Measurements from ENCODE around the gene MX2.

MX2 gene

DNA sequence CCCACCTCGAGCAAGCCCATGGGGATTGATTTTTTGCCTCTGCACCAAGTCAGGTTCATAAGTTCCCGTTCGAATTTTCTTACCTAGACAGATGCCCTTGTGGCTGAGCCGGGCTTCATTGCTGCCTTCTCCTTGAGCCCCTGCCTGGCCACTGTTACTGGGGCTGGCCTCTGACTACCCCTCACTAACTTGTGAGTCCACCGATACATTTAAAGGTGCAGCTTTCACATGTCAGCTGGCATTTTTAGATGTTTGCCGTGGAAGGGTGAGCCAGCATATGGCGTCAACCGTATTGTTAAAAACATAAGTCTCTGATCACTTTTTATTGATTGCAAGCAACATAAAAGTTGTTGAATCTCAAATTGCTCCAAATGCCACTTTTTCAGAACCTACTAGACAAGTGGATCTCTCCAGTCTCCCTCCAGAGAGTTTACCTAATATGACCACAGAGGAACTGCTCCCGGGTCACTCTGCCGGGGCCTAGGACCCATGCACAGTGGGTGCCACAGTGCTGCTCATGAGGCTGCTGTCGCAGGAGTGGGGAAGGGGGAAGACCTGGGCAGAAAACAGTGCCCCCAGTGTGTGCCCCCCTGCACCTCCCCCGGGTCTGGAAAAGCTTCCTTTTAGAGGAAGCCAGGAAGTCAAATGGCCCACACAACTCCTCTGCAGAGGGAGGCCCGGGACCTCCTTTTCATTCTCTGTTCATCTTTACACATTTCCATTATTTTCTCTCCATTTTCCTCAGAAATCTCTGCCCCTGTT, 83.1 kb downstream of the MX2 start:
- no peak for DNase-seq
- Histone ChIP-seq H3K27me3 (no peaks in the 10 kb centered on the region), H3K4me1 (no peaks in the 10 kb centered on the region), H3K36me3 (no peaks in the 10 kb centered on the region), H3K9me3 (no peaks in the 10 kb centered on the region), H3K4me3 (ENCODE audit: low read depth, low read length) (no peak overlapping the region)
- TF ChIP-seq, protein P1, sequence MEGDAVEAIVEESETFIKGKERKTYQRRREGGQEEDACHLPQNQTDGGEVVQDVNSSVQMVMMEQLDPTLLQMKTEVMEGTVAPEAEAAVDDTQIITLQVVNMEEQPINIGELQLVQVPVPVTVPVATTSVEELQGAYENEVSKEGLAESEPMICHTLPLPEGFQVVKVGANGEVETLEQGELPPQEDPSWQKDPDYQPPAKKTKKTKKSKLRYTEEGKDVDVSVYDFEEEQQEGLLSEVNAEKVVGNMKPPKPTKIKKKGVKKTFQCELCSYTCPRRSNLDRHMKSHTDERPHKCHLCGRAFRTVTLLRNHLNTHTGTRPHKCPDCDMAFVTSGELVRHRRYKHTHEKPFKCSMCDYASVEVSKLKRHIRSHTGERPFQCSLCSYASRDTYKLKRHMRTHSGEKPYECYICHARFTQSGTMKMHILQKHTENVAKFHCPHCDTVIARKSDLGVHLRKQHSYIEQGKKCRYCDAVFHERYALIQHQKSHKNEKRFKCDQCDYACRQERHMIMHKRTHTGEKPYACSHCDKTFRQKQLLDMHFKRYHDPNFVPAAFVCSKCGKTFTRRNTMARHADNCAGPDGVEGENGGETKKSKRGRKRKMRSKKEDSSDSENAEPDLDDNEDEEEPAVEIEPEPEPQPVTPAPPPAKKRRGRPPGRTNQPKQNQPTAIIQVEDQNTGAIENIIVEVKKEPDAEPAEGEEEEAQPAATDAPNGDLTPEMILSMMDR (IDR thresholded peaks at IDR 0.05; ENCODE audit: low read depth, low read length), result no peak

DNA sequence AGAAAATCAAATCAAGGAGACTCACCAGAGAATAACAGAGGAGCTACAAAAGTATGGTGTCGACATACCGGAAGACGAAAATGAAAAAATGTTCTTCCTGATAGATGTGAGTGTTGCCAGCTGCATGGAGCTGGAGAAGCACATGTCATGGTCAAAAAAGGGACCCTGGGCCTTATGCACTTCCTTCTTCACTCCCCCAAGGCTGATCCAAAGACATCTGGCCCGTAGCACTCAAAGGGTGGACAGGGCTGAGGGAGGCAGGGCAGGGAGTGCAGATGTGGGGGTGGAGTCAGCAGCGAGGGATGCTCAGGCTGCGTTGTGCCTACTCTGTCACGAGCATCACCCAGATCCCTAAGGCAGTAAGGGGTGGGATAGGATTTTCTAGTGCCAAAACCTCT, 83.6 kb downstream of the MX2 start:
- no peak overlapping the region for H3K4me3 ChIP-seq (ENCODE audit: low read depth, low read length)
- H3K36me3 ChIP-seq, result no peaks in the 10 kb centered on the region
- no peak for DNase-seq
- H3K4me1 ChIP-seq, result no peaks in the 10 kb centered on the region
- no peaks in the 10 kb centered on the region for H3K27me3 ChIP-seq
- H3K9me3 ChIP-seq, result no peaks in the 10 kb centered on the region
- TF ChIP-seq, protein P1 (IDR thresholded peaks at IDR 0.05; ENCODE audit: low read depth, low read length), result no peak

DNA sequence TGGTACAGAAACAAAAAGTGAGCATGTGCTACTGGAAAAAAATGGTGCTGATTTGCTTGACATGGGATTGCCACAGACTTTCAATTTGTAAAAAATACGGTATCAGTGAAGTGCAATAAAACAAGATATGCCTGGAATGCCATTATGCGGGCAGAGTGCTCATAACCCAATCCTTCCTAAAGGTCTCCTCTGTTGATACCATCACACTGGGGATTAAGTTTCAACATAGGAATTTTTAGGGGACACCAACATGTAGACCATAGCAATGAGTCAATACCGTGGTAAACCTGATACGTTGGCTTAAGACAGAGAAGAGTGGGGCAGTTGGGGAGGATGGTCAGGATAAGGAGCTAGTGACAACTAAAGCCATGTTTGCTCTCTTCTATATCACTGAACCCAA, 84.8 kb downstream of the MX2 start:
- H3K27me3 ChIP-seq, result no peaks in the 10 kb centered on the region
- DNase-seq, result no peak
- TF ChIP-seq, protein P1 (IDR thresholded peaks at IDR 0.05; ENCODE audit: low read depth, low read length), result no peak

DNA sequence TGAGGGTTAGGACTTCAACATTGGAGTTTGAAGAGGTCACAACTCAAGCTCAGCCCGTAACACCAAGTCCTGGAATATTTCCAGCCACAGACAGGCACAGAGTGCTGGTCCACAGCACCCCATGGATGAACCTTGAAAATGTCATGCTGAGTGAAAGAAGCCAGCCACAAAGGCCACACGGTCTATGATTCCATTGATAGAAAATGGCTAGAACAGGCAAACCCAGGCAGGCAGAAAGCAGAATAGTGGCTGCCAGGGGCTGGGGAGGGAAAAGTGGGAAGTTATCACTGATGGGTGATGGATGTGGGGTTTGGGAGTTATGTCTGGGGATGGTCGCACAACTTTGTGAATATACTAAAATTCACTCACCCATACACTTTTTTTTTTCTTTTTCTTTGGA, 85.5 kb downstream of the MX2 start:
- Histone ChIP-seq H3K27me3 (no peaks in the 10 kb centered on the region), H3K4me1 (no peaks in the 10 kb centered on the region), H3K9me3 (no peaks in the 10 kb centered on the region), H3K4me3 (ENCODE audit: low read depth, low read length) (no peak overlapping the region), H3K36me3 (no peaks in the 10 kb centered on the region)
- TF ChIP-seq, protein P1 (IDR thresholded peaks at IDR 0.05; ENCODE audit: low read depth, low read length), result no peak
- DNase-seq, result no peak

More for the DNA sequence above, 84.8 kb downstream of the MX2 start:
- no peaks in the 10 kb centered on the region for H3K9me3 ChIP-seq
- no peaks in the 10 kb centered on the region for H3K4me1 ChIP-seq
- H3K36me3 ChIP-seq, result no peaks in the 10 kb centered on the region
- no peak overlapping the region for H3K4me3 ChIP-seq (ENCODE audit: low read depth, low read length)

DNA sequence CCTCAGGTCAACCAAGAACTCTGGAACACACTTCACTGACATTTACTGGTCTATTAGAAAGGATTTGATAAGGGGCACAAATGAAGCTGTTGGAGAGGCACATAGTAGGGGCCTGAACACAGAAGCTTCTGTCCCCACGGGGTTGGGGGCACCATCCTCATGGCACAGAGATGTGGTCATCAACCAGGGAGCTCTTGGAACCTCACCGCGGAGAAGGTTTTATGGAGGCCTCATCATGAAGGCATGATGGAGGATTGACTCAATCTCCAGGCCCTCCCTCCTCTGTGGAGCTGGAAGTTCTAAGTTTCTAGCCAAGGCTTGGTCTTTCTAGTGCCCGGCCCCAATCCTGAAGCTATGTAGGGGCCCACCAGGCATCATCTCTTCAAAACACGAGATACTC, 87.8 kb downstream of the MX2 start:
- H3K27me3 ChIP-seq, result no peaks in the 10 kb centered on the region
- DNase-seq, result no peak
- no peak overlapping the region for H3K4me3 ChIP-seq (ENCODE audit: low read depth, low read length)
- no peaks in the 10 kb centered on the region for H3K36me3 ChIP-seq
- no peaks in the 10 kb centered on the region for H3K4me1 ChIP-seq
- TF ChIP-seq, protein P1 (IDR thresholded peaks at IDR 0.05; ENCODE audit: low read depth, low read length), result no peak
- H3K9me3 ChIP-seq, result no peaks in the 10 kb centered on the region

Data from BE2C (cell line).